GM18867 (cell line): ENCODE results near the gene MPZL2.

Experiments
- ATAC-seq: cut with Tn5 transposase; IDR thresholded peaks from one replicate; pipeline ENCODE4 v1.9.1; 2021; ENCODE audit warnings: mild to moderate bottlenecking, moderate library complexity; ENCODE audit not compliant: unreplicated experiment

MPZL2 gene

GRCh38 chr11:118283756-118284350 lies 19.8 kb upstream of the MPZL2 start:
- no peak for ATAC-seq

- ATAC-seq: no peak
These were observed 19.0 kb upstream of the MPZL2 start for GRCh38 chr11:118283037-118283636.

- no peak for ATAC-seq
These were observed 18.5 kb upstream of the MPZL2 start for GRCh38 chr11:118282606-118283005.

- ATAC-seq: no peak
These were observed 17.2 kb upstream of the MPZL2 start for GRCh38 chr11:118281284-118281683.

- ATAC-seq: no peak
These were observed 13.2 kb upstream of the MPZL2 start for GRCh38 chr11:118277312-118277711.

GRCh38 chr11:118276422-118276821 lies 12.3 kb upstream of the MPZL2 start:
- no peak for ATAC-seq

GRCh38 chr11:118275176-118275575 lies 11.1 kb upstream of the MPZL2 start:
- no peak for ATAC-seq

- ATAC-seq: no peak
These were observed 10.1 kb upstream of the MPZL2 start for GRCh38 chr11:118274186-118274585.

- ATAC-seq: no peak
These were observed 7.9 kb upstream of the MPZL2 start for GRCh38 chr11:118272001-118272400.

GRCh38 chr11:118267486-118267885 lies 3.4 kb upstream of the MPZL2 start:
- no peak for ATAC-seq

- no peak for ATAC-seq
These were observed 1.9 kb upstream of the MPZL2 start for GRCh38 chr11:118265954-118266353.

- no peak for ATAC-seq
These were observed 720 bp upstream of the MPZL2 start for GRCh38 chr11:118264569-118265465.

- ATAC-seq: no peak
These were observed 985 bp downstream of the MPZL2 start for GRCh38 chr11:118263112-118263511.

GRCh38 chr11:118260353-118260752 lies 3.7 kb downstream of the MPZL2 start:
- no peak for ATAC-seq

GRCh38 chr11:118259138-118259537 lies 5.0 kb downstream of the MPZL2 start:
- ATAC-seq: no peak

GRCh38 chr11:118258410-118258809 lies 5.7 kb downstream of the MPZL2 start:
- ATAC-seq: no peak

- ATAC-seq: no peak
These were observed 11.4 kb downstream of the MPZL2 start for GRCh38 chr11:118252688-118253087.

GRCh38 chr11:118251858-118252652 lies 12.0 kb downstream of the MPZL2 start, which contains the start of gene MPZL3:
Gene MPZL3 (minus strand): TSS chr11:118252365. CDS start chr11:118252294, 71 bp downstream.
- peak; percentile 84 for ATAC-seq

- ATAC-seq: no peak
These were observed 17.1 kb downstream of the MPZL2 start for GRCh38 chr11:118247041-118247440.

GRCh38 chr11:118245936-118246562 lies 18.0 kb downstream of the MPZL2 start:
- ATAC-seq: no peak
